ENCODE measurements around the gene DKK1. TPM values are rescaled to one million over a fixed set of nuclear protein-coding genes. Genes with fewer than 3 reads are reported as not detected.

Gene DKK1
- total RNA-seq, 4 donors from 2014 or later, result 0.22 to 28.2 (median 1.9) TPM

GRCh38 chr10:52308251-52309031 is 5.6 kb upstream of the DKK1 start:
- TF ChIP-seq CTCF (IDR thresholded peaks at IDR 0.05) (peak; percentile 45 to 73 (median 61)), POLR2A (IDR thresholded peaks at IDR 0.05) (no peak)
- peak in 1 of 2 donors; percentile 33 for DNase-seq (ENCODE audit: low spot score in 2 of 2)
- Histone ChIP-seq H3K9me3 (no peaks in the 10 kb centered on the region), H3K36me3 (no peaks in the 10 kb centered on the region), H3K4me1 (peaks cover 0 to 18% (median 3%) of the 10 kb centered on the region in 4 donors), H3K27ac (no peak overlapping the region), H3K27me3 (peaks cover 0 to 47% of the 10 kb centered on the region in 2 donors), H3K4me3 (peak overlapping the region; percentile 22 to 50 (median 44))
- WGBS, 2 donors, result 8 to 12% methylated on average over 37 to 40 of the region's 40 CpGs

- TF ChIP-seq POLR2A (IDR thresholded peaks at IDR 0.05) (no peak), EP300 (IDR thresholded peaks at IDR 0.05) (no peak), CTCF (IDR thresholded peaks at IDR 0.05) (no peak)
- no peak overlapping the region for H3K27ac ChIP-seq
- H3K9me3 ChIP-seq, result no peaks in the 10 kb centered on the region
- peaks cover 0 to 55% of the 10 kb centered on the region in 2 donors for H3K27me3 ChIP-seq
- DNase-seq (ENCODE audit: low spot score in 2 of 2), result no peak
- no peaks in the 10 kb centered on the region for H3K36me3 ChIP-seq
- H3K4me3 ChIP-seq, result peak overlapping the region in 2 of 4 donors; percentile 6 to 53
- peaks cover 0 to 34% (median 4%) of the 10 kb centered on the region in 4 donors for H3K4me1 ChIP-seq
- 21 to 22% methylated on average over 3 of the region's 3 CpGs for WGBS, 2 donors
These were observed 1.2 kb upstream of the DKK1 start for GRCh38 chr10:52312942-52313255.

- Histone ChIP-seq H3K4me3 (peak overlapping the region in 3 of 4 donors; percentile 45 to 53 (median 48)), H3K4me1 (peaks cover 0 to 30% (median 4%) of the 10 kb centered on the region in 4 donors), H3K9me3 (no peaks in the 10 kb centered on the region), H3K36me3 (no peaks in the 10 kb centered on the region), H3K27me3 (peaks cover 0 to 54% of the 10 kb centered on the region in 2 donors), H3K27ac (no peak overlapping the region)
- WGBS, 2 donors, result 4 to 8% methylated on average over 26 of the region's 26 CpGs
- DNase-seq (ENCODE audit: low spot score in 2 of 2), result no peak
- TF ChIP-seq CTCF (IDR thresholded peaks at IDR 0.05) (no peak), POLR2A (IDR thresholded peaks at IDR 0.05) (no peak), EP300 (IDR thresholded peaks at IDR 0.05) (no peak)
These were observed 687 bp upstream of the DKK1 start for GRCh38 chr10:52313256-52313932.

- H3K9me3 ChIP-seq, result no peaks in the 10 kb centered on the region
- peaks cover 0 to 39% of the 10 kb centered on the region in 2 donors for H3K27me3 ChIP-seq
- 9 to 13% methylated on average over 27 to 33 of the region's 36 CpGs for WGBS, 2 donors
- TF ChIP-seq CTCF (IDR thresholded peaks at IDR 0.05) (no peak), POLR2A (IDR thresholded peaks at IDR 0.05) (no peak), EP300 (IDR thresholded peaks at IDR 0.05) (no peak)
- H3K27ac ChIP-seq, result no peak overlapping the region
- H3K4me3 ChIP-seq, result peak overlapping the region; percentile 10 to 53 (median 46)
- peaks cover 0 to 25% (median 4%) of the 10 kb centered on the region in 4 donors for H3K4me1 ChIP-seq
- H3K36me3 ChIP-seq, result no peaks in the 10 kb centered on the region
- no peak for DNase-seq (ENCODE audit: low spot score in 2 of 2)
These were observed 906 bp downstream of the DKK1 start for GRCh38 chr10:52314822-52315552.

All from tibial nerve (tissue), 4 donors.